IMR-90 (cell line): Measurements from ENCODE around the gene DENND1A. TPM values are rescaled to one million over a fixed set of nuclear protein-coding genes. Genes with fewer than 3 reads are reported as not detected.

ENCODE experiments used
- ATAC-seq: fragments of 200-7000 bp; cut with Tn5 transposase; 2 replicates; pipeline ENCODE4 v1.9.1; 2020; ENCODE audit warnings: low read depth, mild to moderate bottlenecking, moderate library complexity
- BruUV-seq: library from RNA; stranded (reverse); fragments of 400-500 nt; replicated peaks from 2 replicates; lab custom pipeline; 2021; lab: Mats Ljungman, UMichigan
- CTCF ChIA-PET: fragments of 300-600 bp; formaldehyde crosslinking; extraction: SDS; loops from one replicate; lab custom pipeline; 2021; ENCODE audit warnings: antibody characterized with exemption; lab: Yijun Ruan, JAX
- POLR2A ChIA-PET: fragments of 300-600 bp; sonication (Branson Sonifier 250); formaldehyde crosslinking; loops from one replicate; lab custom pipeline; 2022; ENCODE audit warnings: antibody characterized with exemption; ENCODE audit not compliant: unreplicated experiment; lab: Charles Lee
- DNase-seq: peaks from one replicate; pipeline ENCODE4 v3.0.0; 2013
- H2AFZ ChIP-seq: replicated peaks from 2 replicates; pipeline ENCODE3; 2013; ENCODE audit warnings: low read length, mild to moderate bottlenecking; ENCODE audit not compliant: poor library complexity
- H2AK5ac ChIP-seq: 2 replicates; pipeline ENCODE4 v1.6.1; 2013; ENCODE audit warnings: low read depth, low read length, inconsistent platforms
- H2AK9ac ChIP-seq: replicated peaks from 2 replicates; pipeline ENCODE3; 2013; ENCODE audit warnings: mild to moderate bottlenecking, low read depth, low read length, moderate library complexity; ENCODE audit not compliant: poor library complexity
- H2BK120ac ChIP-seq: 2 replicates; pipeline ENCODE4 v1.6.1; 2013; ENCODE audit warnings: low read depth, low read length, inconsistent platforms
- H2BK15ac ChIP-seq: 3 replicates; pipeline ENCODE4 v1.6.1; 2013; ENCODE audit warnings: low read depth, low read length, inconsistent platforms
- H2BK20ac ChIP-seq: 2 replicates; pipeline ENCODE4 v1.6.1; 2013; ENCODE audit warnings: low read depth, mild to moderate bottlenecking, inconsistent platforms, low read length, moderate library complexity
- H2BK5ac ChIP-seq: 2 replicates; pipeline ENCODE4 v1.6.1; 2013; ENCODE audit warnings: mild to moderate bottlenecking, low read depth, low read length, inconsistent platforms; ENCODE audit not compliant: poor library complexity, severe bottlenecking
- H3K14ac ChIP-seq: replicated peaks from 2 replicates; pipeline ENCODE4 v1.6.1; 2013; ENCODE audit warnings: low read depth, low read length, inconsistent platforms
- H3K18ac ChIP-seq: 2 replicates; pipeline ENCODE4 v1.6.1; 2013; ENCODE audit warnings: low read depth, low read length, control low read depth
- H3K23ac ChIP-seq: 2 replicates; pipeline ENCODE4 v1.6.1; 2013; ENCODE audit warnings: low read depth, low read length, inconsistent platforms
- H3K27ac ChIP-seq: 2 replicates; pipeline ENCODE4 v1.5.1; 2013; ENCODE audit warnings: mild to moderate bottlenecking, control low read depth, low read length; ENCODE audit not compliant: insufficient read depth
- H3K27me3 ChIP-seq: 2 replicates; pipeline ENCODE4 v1.6.1; 2013; ENCODE audit warnings: low read length; ENCODE audit not compliant: control insufficient read depth, insufficient read depth
- H3K36me3 ChIP-seq: 2 replicates; pipeline ENCODE4 v1.6.1; 2013; ENCODE audit warnings: low read length, mixed read lengths; ENCODE audit not compliant: control insufficient read depth, insufficient read depth
- H3K4ac ChIP-seq: 2 replicates; pipeline ENCODE4 v1.6.1; 2013; ENCODE audit warnings: low read depth, low read length, inconsistent platforms
- H3K4me1 ChIP-seq: 2 replicates; pipeline ENCODE4 v1.6.1; 2013; ENCODE audit warnings: low read length, mixed read lengths; ENCODE audit not compliant: control insufficient read depth, insufficient read depth
- H3K4me2 ChIP-seq: 2 replicates; pipeline ENCODE4 v1.6.1; 2013; ENCODE audit warnings: low read depth, mild to moderate bottlenecking, control low read depth, low read length, moderate library complexity
- H3K4me3 ChIP-seq: 2 replicates; pipeline ENCODE4 v1.5.1; 2013; ENCODE audit warnings: low read depth, mild to moderate bottlenecking, control low read depth, low read length, moderate library complexity; ENCODE audit not compliant: insufficient read depth
- H3K56ac ChIP-seq: 2 replicates; pipeline ENCODE4 v1.6.1; 2013; ENCODE audit warnings: low read length, inconsistent platforms; ENCODE audit not compliant: insufficient read depth; ENCODE audit errors: extremely low read depth
- H3K79me1 ChIP-seq, 2 experiments: 2 replicates each; pipeline ENCODE4 v1.6.1; 2013; ENCODE audit warnings: low read length in 2 of 2, inconsistent platforms in 1 of 2, low read depth in 1 of 2
- H3K9ac ChIP-seq: 2 replicates; pipeline ENCODE4 v1.6.1; 2013; ENCODE audit warnings: low read depth, low read length, control low read depth
- H3K9me1 ChIP-seq: 2 replicates; pipeline ENCODE4 v1.6.1; 2013; ENCODE audit warnings: low read length, inconsistent platforms; ENCODE audit not compliant: insufficient read depth
- H3K9me3 ChIP-seq: 2 replicates; pipeline ENCODE4 v1.6.1; 2013; ENCODE audit warnings: low read length; ENCODE audit not compliant: control insufficient read depth, insufficient read depth
- H4K20me1 ChIP-seq: 2 replicates; pipeline ENCODE4 v1.6.1; 2013; ENCODE audit warnings: low read length, inconsistent platforms; ENCODE audit not compliant: insufficient read depth
- H4K5ac ChIP-seq: 2 replicates; pipeline ENCODE4 v1.6.1; 2013; ENCODE audit warnings: mild to moderate bottlenecking, low read depth, low read length, control low read depth
- H4K8ac ChIP-seq, 2 experiments: 2 replicates each; pipeline ENCODE4 v1.6.1; 2013; ENCODE audit warnings: low read depth in 2 of 2, low read length in 2 of 2, control low read depth in 1 of 2, inconsistent platforms in 1 of 2
- H4K91ac ChIP-seq: 2 replicates; pipeline ENCODE4 v1.6.1; 2013; ENCODE audit warnings: low read depth, low read length, inconsistent platforms; ENCODE audit not compliant: insufficient read depth
- BHLHE40 ChIP-seq: fragments of 150-350 bp; IDR thresholded peaks from 2 replicates; pipeline ENCODE4 v1.6.1; 2016; ENCODE audit warnings: mild to moderate bottlenecking, low read depth, low read length
- CEBPB ChIP-seq: IDR thresholded peaks from 2 replicates; pipeline ENCODE4 v1.6.1; 2012; ENCODE audit warnings: low read depth, low read length, improper control_type of control experiment
- CHD1 ChIP-seq: IDR thresholded peaks from 2 replicates; pipeline ENCODE4 v1.6.1; 2012; ENCODE audit warnings: low read depth, low read length, improper control_type of control experiment
- CTCF ChIP-seq: conservative IDR thresholded peaks from 2 replicates; pipeline ENCODE4 v1.5.1; 2012; ENCODE audit warnings: mild to moderate bottlenecking, low read depth, low read length, improper control_type of control experiment
- ELK1 ChIP-seq: fragments of 150-350 bp; IDR thresholded peaks from 2 replicates; pipeline ENCODE4 v1.6.1; 2016; ENCODE audit warnings: low read depth, mild to moderate bottlenecking, low read length, moderate library complexity, borderline replicate concordance
- FOS ChIP-seq: fragments of 150-350 bp; IDR thresholded peaks from 2 replicates; pipeline ENCODE4 v1.6.1; 2016; ENCODE audit warnings: low read depth, low read length
- MAZ ChIP-seq: IDR thresholded peaks from 2 replicates; pipeline ENCODE4 v1.6.1; 2012; ENCODE audit warnings: low read depth, mild to moderate bottlenecking, low read length, improper control_type of control experiment, moderate library complexity, borderline replicate concordance
- MXI1 ChIP-seq: IDR thresholded peaks from 2 replicates; pipeline ENCODE4 v1.6.1; 2012; ENCODE audit warnings: low read depth, mild to moderate bottlenecking, low read length, moderate library complexity, borderline replicate concordance
- POLR2A ChIP-seq: IDR thresholded peaks from 2 replicates; pipeline ENCODE4 v1.6.1; 2012; ENCODE audit warnings: mild to moderate bottlenecking, low read depth, low read length
- RAD21 ChIP-seq: IDR thresholded peaks from 2 replicates; pipeline ENCODE4 v1.6.1; 2012; ENCODE audit warnings: low read length, improper control_type of control experiment
- RCOR1 ChIP-seq: IDR thresholded peaks from 2 replicates; pipeline ENCODE4 v1.6.1; 2012; ENCODE audit warnings: mild to moderate bottlenecking, low read length, improper control_type of control experiment; ENCODE audit not compliant: insufficient replicate concordance
- USF2 ChIP-seq: fragments of 150-350 bp; IDR thresholded peaks from 2 replicates; pipeline ENCODE4 v1.6.1; 2017; ENCODE audit warnings: mild to moderate bottlenecking, antibody characterized with exemption, low read length, low read depth
- WGBS, 2 experiments: methylation state at CpG; one replicate each; pipeline versions ENCODE4 v1.1.5 to v1.1.7; 2013; ENCODE audit warnings: missing lambda C conversion rate in 2 of 2; ENCODE audit not compliant: insufficient read length in 1 of 2; ENCODE audit errors: extremely low coverage in 2 of 2; 5-methylcytosine and 5-hydroxymethylcytosine counted together
- dilution Hi-C: fragments of 300-500 bp; cut with HindIII; formaldehyde crosslinking; loops from one replicate; pipeline ENCODE4 v1.14.3; 2018; ENCODE audit warnings: low sequenced_read_pairs; ENCODE audit not compliant: unreplicated experiment
- in situ Hi-C: fragments of 300-500 bp; cut with MboI; formaldehyde crosslinking; loops from 3 replicates; pipeline ENCODE4 v1.14.3; 2019; ENCODE audit warnings: low sequenced_read_pairs, inconsistent platforms, mixed read lengths
- intact Hi-C: fragments of 100-400 bp; cut with micrococcal nuclease; formaldehyde crosslinking; loops from 2 replicates; pipeline ENCODE4 v1.10.0; 2022
- polyA plus RNA-seq, 3 experiments: library from polyadenylated mRNA; depleted of rRNA; stranded (reverse); fragments of >200 nt; gene quantifications; 2 replicates each; pipeline ENCODE4 v1.2.3, GENCODE V29; 2012; ENCODE audit warnings: low replicate concordance in 1 of 3
- total RNA-seq: library from RNA; depleted of rRNA; stranded (reverse); fragments of >200 nt; gene quantifications from 2 replicates; pipeline ENCODE4 v1.2.3, GENCODE V29; 2012

Gene DENND1A
- total and polyA plus RNA-seq, 2 of the 4 experiments (the other 2 are of a cell fraction) = 21.4 to 27.6 TPM

GRCh38 chr9:123372766-123373446 lies 557.0 kb downstream of the DENND1A start:
- TF ChIP-seq MXI1 = no peak
- no peak for TF ChIP-seq ELK1
- no peak for TF ChIP-seq FOS
- no peak for TF ChIP-seq BHLHE40
- no peak for TF ChIP-seq MAZ
- TF ChIP-seq USF2 = no peak
- TF ChIP-seq CHD1 = no peak
- TF ChIP-seq POLR2A = no peak
- no peak for TF ChIP-seq RCOR1
- no peak for TF ChIP-seq RAD21
- TF ChIP-seq CTCF = no peak
- TF ChIP-seq CEBPB = no peak
- in situ Hi-C loops = no loop called here
- H2AFZ ChIP-seq = no peak overlapping the region
- no peak overlapping the region for H2BK15ac ChIP-seq
- ATAC-seq (no peak), DNase-seq (no peak)
- no peaks in the 10 kb centered on the region for H3K4me1 ChIP-seq
- H3K4me2 ChIP-seq = no peak overlapping the region
- H3K27me3 ChIP-seq = peaks cover 68% of the 10 kb centered on the region
- no peak overlapping the region for H2AK9ac ChIP-seq
- no peak overlapping the region for H2BK5ac ChIP-seq
- no peak overlapping the region for H4K8ac ChIP-seq
- H3K14ac ChIP-seq = no peak overlapping the region
- no peak overlapping the region for H2AK5ac ChIP-seq
- no peak overlapping the region for H4K91ac ChIP-seq
- H3K9ac ChIP-seq = no peak overlapping the region
- no peaks in the 10 kb centered on the region for H3K9me1 ChIP-seq
- no TSS peak for BruUV-seq
- ChIA-PET POLR2A (no interaction called here), CTCF (no interaction called here)
- no peak overlapping the region for H3K18ac ChIP-seq
- H3K9me3 ChIP-seq = no peaks in the 10 kb centered on the region
- H3K56ac ChIP-seq = no peak overlapping the region
- dilution Hi-C loops = no loop called here
- H3K27ac ChIP-seq = no peak overlapping the region
- no peak overlapping the region for H2BK20ac ChIP-seq
- H2BK120ac ChIP-seq = no peak overlapping the region
- H3K4me3 ChIP-seq = no peak overlapping the region
- no peak overlapping the region for H4K5ac ChIP-seq
- 27% methylated on average over 35 of the region's 58 CpGs; no CpG with 5 or more reads in 1 of the 2 experiments for WGBS, 2 experiments
- H3K79me1 ChIP-seq = no peaks in the 10 kb centered on the region
- intact Hi-C loops = no loop called here
- H3K4ac ChIP-seq = no peak overlapping the region
- no peaks in the 10 kb centered on the region for H4K20me1 ChIP-seq
- no peak overlapping the region for H3K23ac ChIP-seq
- H3K36me3 ChIP-seq = no peaks in the 10 kb centered on the region
